ENCODE results near the gene NIT1. TPM values are rescaled to one million over a fixed set of nuclear protein-coding genes. Genes with fewer than 3 reads are reported as not detected.

The NIT1 gene
- total RNA-seq, 1 experiment from 2014 or later = 39.6 TPM

DNA sequence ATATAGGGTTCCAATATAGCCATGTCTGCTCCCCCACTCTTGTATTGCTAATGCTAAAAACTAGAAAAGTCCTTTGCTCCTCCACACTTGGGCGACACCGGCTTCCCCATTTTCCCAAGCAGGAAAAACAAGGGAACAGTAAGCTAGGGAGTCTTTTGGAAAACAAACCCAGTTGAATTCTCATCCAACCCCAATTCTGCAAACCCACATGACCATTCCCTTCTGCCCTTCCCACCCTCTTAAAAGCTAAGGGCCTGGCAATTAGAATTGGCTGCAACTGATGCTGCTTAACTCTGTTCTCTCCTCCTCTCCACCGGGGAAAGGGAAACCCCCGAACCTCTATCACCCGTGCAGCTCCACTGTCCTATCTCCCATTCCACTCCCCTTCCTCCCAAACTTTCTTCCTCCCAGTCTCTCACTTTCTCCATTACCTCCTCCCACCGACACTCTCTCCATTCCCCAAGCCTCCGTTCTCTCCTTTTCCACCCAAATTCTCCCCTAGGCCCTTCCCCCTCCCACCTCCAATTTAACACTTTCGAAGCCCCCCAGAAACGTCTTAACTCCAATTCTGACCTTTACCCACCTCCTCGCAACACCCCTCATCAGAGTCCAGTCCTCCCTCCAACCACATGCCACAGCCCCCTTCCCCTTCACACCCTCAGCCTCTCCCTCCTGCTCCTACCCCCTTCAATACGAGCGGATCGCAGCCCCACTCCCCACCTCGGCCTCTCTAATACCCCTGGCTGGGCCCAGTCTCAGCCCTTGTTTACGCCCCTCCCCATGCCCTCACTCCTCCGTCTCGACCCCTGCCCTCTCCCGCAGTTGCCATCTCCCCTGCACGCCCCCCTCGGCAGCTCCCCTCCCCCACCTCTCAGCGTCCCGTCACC is 13.9 kb downstream of the NIT1 start:
- H3K4me1 Mint-ChIP-seq = peaks cover 18 to 19% of the 10 kb centered on the region in 2 experiments
- Histone ChIP-seq H3K4me2 (ENCODE audit: insufficient read depth, insufficient read length, low read length) (peak overlapping the region; percentile 98), H3T11ph (ENCODE audit: low read length) (no peak overlapping the region), H2BK12ac (ENCODE audit: insufficient read length, low read depth, low read length) (no peak overlapping the region), H4K20me1 (ENCODE audit: control insufficient read depth, insufficient read depth, insufficient read length) (no peaks in the 10 kb centered on the region), H3K23me2 (ENCODE audit: insufficient read length, low read depth, low read length, poor library complexity, severe bottlenecking) (peaks cover 13% of the 10 kb centered on the region), H3K14ac (ENCODE audit: insufficient read depth, low read length) (peak overlapping the region; percentile 86), H4K5ac (ENCODE audit: insufficient read length, low read depth, low read length) (no peak overlapping the region), H3K79me2 (ENCODE audit: insufficient read depth, low read length) (peaks cover 6% of the 10 kb centered on the region; the same call in 1 of the 2 replicates), H2BK5ac (ENCODE audit: insufficient read length, low read length) (no peak overlapping the region), H2BK15ac (ENCODE audit: low read depth, low read length) (no peak overlapping the region), H3K56ac (ENCODE audit: insufficient read length, low read depth, low read length) (no peak overlapping the region), H3K27me3 (ENCODE audit: insufficient read depth, low read length) (no peaks in the 10 kb centered on the region), H3K4ac (ENCODE audit: low read depth, low read length) (no peak overlapping the region), H2BK120ac (ENCODE audit: low read depth, low read length, poor library complexity, severe bottlenecking) (no peak overlapping the region), H3K9ac (ENCODE audit: extremely low read depth, insufficient read length, low read length) (peak overlapping the region; percentile 86), H4K91ac (ENCODE audit: insufficient read length, low read depth, low read length) (no peak overlapping the region), H2AFZ (ENCODE audit: low read length) (no peak overlapping the region), H2AK5ac (ENCODE audit: insufficient read length, low read length) (no peak overlapping the region), H3K9me3 (ENCODE audit: control insufficient read depth, low read depth, low read length) (no peaks in the 10 kb centered on the region), H3K79me1 (ENCODE audit: insufficient read depth, low read depth, low read length, poor library complexity, severe bottlenecking) (peaks cover 8% of the 10 kb centered on the region), H3K18ac (ENCODE audit: insufficient read length, low read depth, low read length) (peak overlapping the region; percentile 74), H4K8ac (replicated peaks; ENCODE audit: insufficient read length, low read depth, low read length) (no peak overlapping the region), H3K4me1 (ENCODE audit: insufficient read depth, low read length) (no peaks in the 10 kb centered on the region), H3K23ac (ENCODE audit: insufficient read length, low read depth, low read length) (no peak overlapping the region), H2BK20ac (ENCODE audit: low read depth, low read length, poor library complexity, severe bottlenecking) (no peak overlapping the region), H3K27ac (ENCODE audit: insufficient read length, low read depth, low read length) (peak overlapping the region; percentile 33)
- H3K27me3 Mint-ChIP-seq (ENCODE audit: low read depth) = no peaks in the 10 kb centered on the region
- no peak overlapping the region; a peak in 1 of 5 replicates for H3K4me3 Mint-ChIP-seq
- 100% methylated on average over 1 of the region's 22 CpGs for WGBS (ENCODE audit: extremely low coverage, insufficient read length, low lambda C conversion rate)
- no peak for DNase-seq
- no peaks in the 10 kb centered on the region; a peak in 1 of 5 replicates for H3K9me3 Mint-ChIP-seq
- H3K36me3 Mint-ChIP-seq (ENCODE audit: insufficient read depth in 1 of 3, low read depth in 3 of 3) = peaks cover 5 to 35% (median 33%) of the 10 kb centered on the region in 3 experiments; a peak in 6 of 7 replicates
- peak overlapping the region; percentile 76 to 99 (median 93); a peak in 6 of 7 replicates for H3K27ac Mint-ChIP-seq
- no peak for TF ChIP-seq CTCF (conservative IDR thresholded peaks at IDR 0.05)
